Stimulated activated CD8-positive, alpha-beta memory T cell treated with anti-CD3 and anti-CD28 coated beads, Interleukin-15, amount 100 ng/mL, for 48 hours (primary cell): ENCODE results near the gene DNAJA3.
A peak's percentile ranks its signal among the peaks of the same experiment; 100 is the strongest.

Experiments
- DNase-seq, 2 donors: peaks; one replicate each; pipeline ENCODE4 v3.0.0-alpha.2; 2020; ENCODE audit warnings: low read depth in 2 of 2

DNAJA3 gene

DNA sequence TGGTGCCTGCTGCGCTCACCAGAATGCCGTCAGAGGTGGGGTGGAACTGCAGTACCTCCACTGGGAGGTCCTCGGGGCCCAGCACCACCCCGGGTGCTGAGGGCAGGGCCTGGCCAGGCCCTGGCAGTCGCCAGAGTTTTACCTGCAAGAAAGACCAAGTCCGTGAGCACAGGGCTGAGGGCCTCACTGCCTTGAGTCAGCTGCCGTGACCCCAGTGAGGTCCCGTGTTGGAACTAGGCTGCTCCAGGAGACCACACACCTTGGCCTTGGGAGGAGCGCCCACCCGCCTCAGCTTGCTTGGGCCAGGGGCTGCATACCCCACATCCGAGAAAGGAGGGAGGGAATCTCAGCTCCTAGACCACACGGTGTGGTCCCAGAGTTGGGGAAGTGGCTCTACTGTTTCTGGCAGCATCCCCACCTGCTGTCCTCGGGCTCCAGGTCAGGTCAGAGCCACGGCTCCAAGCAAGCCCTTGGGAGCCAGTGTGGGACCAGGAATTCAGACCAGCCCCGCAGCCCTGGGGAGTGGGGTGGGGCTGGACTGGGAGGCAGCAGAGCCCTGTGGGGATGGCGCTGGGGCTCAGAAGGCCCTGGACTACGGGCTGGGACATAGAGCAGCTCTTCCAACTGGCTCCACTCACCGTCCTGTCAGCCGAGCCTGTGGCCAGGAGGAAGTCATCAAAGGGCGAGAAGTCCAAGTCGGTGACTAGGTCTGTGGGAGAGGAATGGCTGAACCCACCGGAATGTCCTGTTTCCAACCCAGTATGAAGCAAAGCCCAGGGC, 17.9 kb upstream of the DNAJA3 start:
- no peak for DNase-seq

- no peak for DNase-seq
Measured at GRCh38 chr16:4408323-4408690, 17.4 kb upstream of the DNAJA3 start.

- no peak for DNase-seq
Measured at GRCh38 chr16:4409081-4409932, 16.4 kb upstream of the DNAJA3 start.

- DNase-seq, result no peak
Measured at GRCh38 chr16:4410335-4411075, 15.2 kb upstream of the DNAJA3 start.

GRCh38 chr16:4411684-4412083, 14.0 kb upstream of the DNAJA3 start:
- no peak for DNase-seq

GRCh38 chr16:4412159-4412558, 13.5 kb upstream of the DNAJA3 start:
- DNase-seq, result no peak

DNA sequence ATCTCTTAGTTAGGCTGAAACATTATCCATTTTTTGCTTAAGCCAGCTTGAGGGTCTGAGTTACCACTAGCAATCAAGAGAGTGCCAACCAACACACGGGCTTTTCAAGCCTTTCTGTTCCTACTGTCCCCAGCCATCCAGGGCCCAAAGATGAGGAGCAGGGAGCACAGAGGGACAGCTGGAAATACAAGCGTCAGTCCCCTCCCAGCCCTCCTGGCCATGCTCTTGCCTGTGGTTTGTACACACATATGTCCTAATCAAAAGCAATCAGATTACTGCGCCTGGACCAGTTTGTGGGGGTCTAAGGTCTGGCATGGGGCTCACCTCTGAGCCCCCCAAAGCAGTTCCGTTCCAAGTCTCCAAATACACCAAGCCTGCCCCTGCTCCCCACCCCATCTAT, 12.8 kb upstream of the DNAJA3 start:
- DNase-seq, result no peak

- peak; percentile 78 to 83 for DNase-seq
Measured at GRCh38 chr16:4414187-4414917, 11.3 kb upstream of the DNAJA3 start.

DNA sequence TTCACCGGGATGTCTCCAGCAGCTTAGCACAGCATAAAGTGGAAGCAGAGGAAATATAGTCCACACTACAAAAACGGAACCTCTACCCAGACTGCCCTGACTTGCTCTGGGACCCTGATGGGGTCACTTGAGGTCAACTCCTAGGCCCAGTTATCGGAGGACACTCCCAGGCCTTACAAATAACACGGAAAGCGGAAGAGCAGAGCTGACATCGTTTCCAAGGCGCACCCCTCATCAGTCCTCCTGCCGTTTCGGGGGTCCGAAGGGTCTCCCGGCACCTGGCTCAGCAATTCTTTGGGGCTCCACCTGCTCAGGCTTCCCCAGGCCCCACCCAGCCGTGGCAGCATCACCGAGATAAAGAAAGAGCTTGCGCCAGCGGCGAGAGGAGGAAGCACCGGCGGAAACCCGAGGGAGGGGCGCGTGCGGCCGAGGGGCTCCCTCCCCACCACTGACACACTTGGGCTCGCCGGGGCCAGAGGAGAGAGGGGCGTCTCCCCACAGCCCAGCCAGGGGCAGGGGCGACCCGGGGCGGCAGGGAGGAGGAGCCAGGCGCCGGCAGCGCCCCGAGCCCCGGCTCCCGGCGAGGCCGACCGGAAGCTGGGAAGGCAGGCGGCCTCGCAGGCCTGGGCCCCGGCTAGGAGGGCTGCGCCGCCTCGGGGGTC, 10.0 kb upstream of the DNAJA3 start:
- DNase-seq, result peak in 1 of 2 donors; percentile 39

GRCh38 chr16:4416200-4417032, 9.3 kb upstream of the DNAJA3 start, which contains the start of gene CORO7:
TSS of gene CORO7 (minus strand) at chr16:4416596. CDS start at chr16:4416518, 78 bp downstream.
- DNase-seq, result peak; percentile 98

DNA sequence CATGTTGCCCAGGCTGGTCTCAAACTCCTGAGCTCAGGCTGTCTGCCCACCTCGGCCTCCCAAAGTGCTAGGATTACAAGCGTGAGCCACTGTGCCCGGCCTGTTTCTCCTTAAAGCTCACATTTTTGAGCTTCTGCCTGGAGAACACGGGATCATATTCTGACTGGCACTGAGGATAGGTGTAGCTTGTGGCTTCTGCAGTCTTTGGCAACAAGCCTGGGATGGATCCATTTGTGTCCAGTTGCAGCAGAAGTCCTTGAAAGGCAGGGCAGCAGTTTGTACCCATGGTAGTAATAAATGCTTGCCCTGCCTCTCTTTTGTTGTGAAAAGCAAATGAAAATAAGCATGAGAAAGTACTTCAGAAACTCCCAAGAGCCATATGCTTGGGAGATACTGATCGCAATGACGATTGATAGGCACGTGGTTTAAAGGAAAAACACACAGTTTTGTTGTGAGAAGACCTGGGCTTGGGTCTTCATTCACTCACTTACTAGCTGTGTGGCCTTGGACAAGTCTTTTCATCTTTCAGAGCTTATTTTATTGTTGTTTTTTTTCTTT, 6.2 kb upstream of the DNAJA3 start:
- no peak for DNase-seq

DNA sequence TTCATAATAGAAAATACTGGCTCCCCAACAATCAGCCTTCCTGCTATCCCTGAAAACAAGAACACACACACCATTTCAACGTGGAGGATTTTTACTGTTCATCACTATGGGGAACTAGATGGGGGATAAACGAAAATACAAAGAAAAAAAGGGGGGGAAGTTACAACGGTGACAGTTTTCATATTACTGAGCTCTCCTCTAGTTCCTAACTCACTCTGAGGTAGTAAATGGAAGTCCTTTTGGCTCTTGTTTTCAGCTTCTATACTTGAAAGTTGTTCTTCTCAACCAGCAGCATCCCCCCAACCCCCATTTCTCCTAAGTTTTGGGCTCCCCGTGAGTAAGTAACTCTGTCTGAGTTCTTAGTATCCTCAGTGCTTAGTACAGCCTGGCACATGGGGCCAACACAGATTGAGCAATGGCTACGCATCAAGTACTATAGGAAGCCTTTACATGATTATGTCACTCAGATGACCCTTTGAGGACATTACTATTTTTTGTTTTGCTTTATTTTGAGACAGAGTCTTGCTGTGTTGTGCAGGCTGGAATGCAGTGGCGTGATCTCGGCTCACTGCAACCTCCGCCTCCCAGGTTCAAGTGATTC, 5.1 kb upstream of the DNAJA3 start:
- DNase-seq, result no peak

DNA sequence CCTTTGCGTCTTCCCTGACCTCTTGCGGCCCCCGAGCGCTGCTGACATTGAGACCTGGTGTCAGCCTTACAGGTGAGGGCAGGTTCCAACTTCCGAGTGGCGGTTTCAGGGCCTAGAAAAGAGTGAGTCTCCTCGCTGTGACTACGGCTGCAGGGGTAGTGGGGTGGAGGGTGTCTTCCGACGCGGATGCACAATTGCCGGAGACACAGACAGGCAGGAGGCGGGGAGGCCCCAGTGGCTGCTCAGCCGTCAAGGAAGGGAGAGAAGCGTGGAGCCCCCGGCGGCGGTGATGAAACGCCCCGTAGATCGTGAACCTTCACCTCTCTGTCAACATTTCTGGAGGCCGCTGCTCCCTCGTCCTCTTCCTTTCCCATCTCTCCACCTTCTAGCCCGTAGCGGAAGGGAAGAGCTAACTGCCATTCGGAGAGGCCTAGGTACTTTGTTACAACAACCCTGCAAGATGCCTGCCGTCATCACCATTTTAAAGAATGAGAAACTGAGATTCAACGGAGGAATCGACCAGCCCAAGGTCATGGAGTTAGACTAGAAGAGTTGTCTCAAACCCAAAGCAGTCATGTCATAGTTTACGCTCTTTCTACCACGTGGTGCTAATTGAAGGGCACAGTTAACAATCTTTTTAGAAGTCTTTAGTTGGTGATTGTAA, 485 bp downstream of the DNAJA3 start:
- DNase-seq, result no peak

DNA sequence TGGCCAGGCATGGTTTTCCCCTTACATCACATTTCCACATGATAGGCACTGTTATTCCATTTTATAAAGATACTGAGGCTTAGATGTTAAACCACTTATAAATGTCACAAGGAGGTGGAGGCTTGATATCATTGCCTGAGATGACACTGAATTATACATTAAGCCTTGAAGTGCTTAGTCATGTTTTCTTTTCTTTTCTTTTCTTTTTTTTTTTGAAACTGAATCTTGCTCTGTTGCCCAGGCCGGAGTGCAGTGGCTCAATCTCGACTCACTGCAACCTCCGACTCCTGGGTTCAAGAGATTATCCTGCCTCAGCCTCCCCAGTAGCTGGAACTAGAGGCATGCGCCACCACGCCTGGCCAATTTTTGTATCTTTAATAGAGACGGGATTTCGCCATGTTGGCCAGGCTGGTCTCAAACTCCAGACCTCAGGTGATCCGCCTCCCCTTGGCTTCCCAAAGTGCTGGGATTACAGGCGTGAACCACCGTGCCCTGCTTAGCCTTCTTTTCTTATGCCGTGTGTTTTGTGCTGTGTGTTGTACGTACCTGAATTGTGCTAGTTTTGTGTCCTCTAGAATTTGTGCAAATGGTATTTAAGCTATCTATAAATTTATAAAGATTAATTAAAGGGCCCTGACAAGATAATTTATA, 1.2 kb downstream of the DNAJA3 start:
- DNase-seq, result no peak

- no peak for DNase-seq
Measured at GRCh38 chr16:4428500-4428899, 2.8 kb downstream of the DNAJA3 start.

GRCh38 chr16:4431023-4431422, 5.4 kb downstream of the DNAJA3 start:
- DNase-seq, result no peak

DNA sequence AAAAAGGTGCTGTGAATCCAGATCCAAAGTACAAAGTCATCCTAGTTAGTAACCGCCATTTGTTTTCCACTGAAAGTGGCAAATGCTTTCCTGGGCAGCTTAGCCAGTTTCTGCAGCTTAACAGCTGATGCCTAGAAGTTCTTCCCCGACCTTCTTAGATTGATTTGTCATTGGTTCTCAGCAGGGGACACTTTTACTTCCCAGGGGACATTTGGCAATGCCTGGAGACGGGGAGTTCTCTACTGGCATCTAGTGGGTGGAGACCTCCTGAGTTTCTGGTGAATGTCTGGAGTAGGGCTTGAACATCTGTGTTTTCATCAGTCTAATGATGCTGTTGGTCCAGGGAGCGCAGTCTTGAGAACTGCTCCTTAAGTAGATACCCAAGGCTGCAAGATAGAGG, 7.6 kb downstream of the DNAJA3 start:
- no peak for DNase-seq
